Mesothelial cell of epicardium (in vitro differentiated cells): ENCODE measurements around the gene DNM3. TPM values are rescaled to one million over a fixed set of nuclear protein-coding genes. Genes with fewer than 3 reads are reported as not detected.

ENCODE experiments used
- DNase-seq, 2 experiments: peaks; one replicate each; pipeline ENCODE4 v3.0.0; 2021; ENCODE audit warnings: low spot score in 2 of 2; ENCODE audit not compliant: unreplicated experiment in 2 of 2
- H3K27ac Mint-ChIP-seq: 2 replicates; pipeline ENCODE4 v1.8.0; 2021; ENCODE audit warnings: mixed read lengths
- H3K27me3 Mint-ChIP-seq: 2 replicates; pipeline ENCODE4 v1.8.0; 2021; ENCODE audit warnings: low read depth, mixed read lengths
- H3K36me3 Mint-ChIP-seq: 2 replicates; pipeline ENCODE4 v1.8.0; 2021; ENCODE audit warnings: mixed read lengths
- H3K4me1 Mint-ChIP-seq: 2 replicates; pipeline ENCODE4 v1.8.0; 2021; ENCODE audit warnings: mixed read lengths
- H3K4me3 Mint-ChIP-seq: 2 replicates; pipeline ENCODE4 v1.8.0; 2021; ENCODE audit warnings: mild to moderate bottlenecking, moderate library complexity, mixed read lengths
- H3K9me3 Mint-ChIP-seq: 2 replicates; pipeline ENCODE4 v1.8.0; 2021; ENCODE audit warnings: mixed read lengths
- CTCF ChIP-seq: fragments of 200-600 bp; sonication (generic); IDR thresholded peaks from one replicate; pipeline ENCODE4 v1.5.0; 2021; ENCODE audit warnings: antibody characterized with exemption; ENCODE audit not compliant: unreplicated experiment
- total RNA-seq: library from RNA; stranded (reverse); gene quantifications from 3 replicates; pipeline ENCODE4 v1.2.1, GENCODE V29; 2021

Gene DNM3
- total RNA-seq, 1 donor from 2014 or later, result 5.0 TPM

GRCh38 chr1:171935086-171935485, 93.8 kb downstream of the DNM3 start:
- no peaks in the 10 kb centered on the region for H3K36me3 Mint-ChIP-seq
- no peaks in the 10 kb centered on the region for H3K27me3 Mint-ChIP-seq
- no peak overlapping the region for H3K4me3 Mint-ChIP-seq
- H3K27ac Mint-ChIP-seq, result no peak overlapping the region
- H3K4me1 Mint-ChIP-seq, result peaks cover 3% of the 10 kb centered on the region
- no peak for DNase-seq
- no peak for TF ChIP-seq CTCF
- H3K9me3 Mint-ChIP-seq, result no peaks in the 10 kb centered on the region

GRCh38 chr1:171935664-171936063, 94.4 kb downstream of the DNM3 start:
- Mint-ChIP-seq H3K4me1 (peaks cover 5% of the 10 kb centered on the region), H3K4me3 (no peak overlapping the region), H3K27me3 (no peaks in the 10 kb centered on the region), H3K36me3 (no peaks in the 10 kb centered on the region), H3K9me3 (no peaks in the 10 kb centered on the region), H3K27ac (no peak overlapping the region)
- no peak for TF ChIP-seq CTCF
- no peak for DNase-seq

- H3K27me3 Mint-ChIP-seq, result no peaks in the 10 kb centered on the region
- DNase-seq, result no peak
- H3K9me3 Mint-ChIP-seq, result no peaks in the 10 kb centered on the region
- no peaks in the 10 kb centered on the region for H3K36me3 Mint-ChIP-seq
- TF ChIP-seq CTCF, result no peak
- H3K27ac Mint-ChIP-seq, result no peak overlapping the region
- H3K4me1 Mint-ChIP-seq, result peaks cover 5% of the 10 kb centered on the region
- no peak overlapping the region for H3K4me3 Mint-ChIP-seq
These were observed 96.6 kb downstream of the DNM3 start for GRCh38 chr1:171937938-171938337.

- Mint-ChIP-seq H3K27me3 (no peaks in the 10 kb centered on the region), H3K27ac (no peak overlapping the region)
- DNase-seq, result no peak
These were observed 98.4 kb downstream of the DNM3 start for GRCh38 chr1:171939740-171940139.

GRCh38 chr1:171940368-171940767, 99.1 kb downstream of the DNM3 start:
- DNase-seq, result no peak
- H3K9me3 Mint-ChIP-seq, result no peaks in the 10 kb centered on the region
- peaks cover 2% of the 10 kb centered on the region for H3K4me1 Mint-ChIP-seq
- no peak for TF ChIP-seq CTCF
- H3K27me3 Mint-ChIP-seq, result no peaks in the 10 kb centered on the region
- no peaks in the 10 kb centered on the region for H3K36me3 Mint-ChIP-seq
- no peak overlapping the region for H3K27ac Mint-ChIP-seq
- no peak overlapping the region for H3K4me3 Mint-ChIP-seq

More at GRCh38 chr1:171939740-171940139, 98.4 kb downstream of the DNM3 start:
- H3K9me3 Mint-ChIP-seq, result no peaks in the 10 kb centered on the region
- H3K36me3 Mint-ChIP-seq, result no peaks in the 10 kb centered on the region
- TF ChIP-seq CTCF, result no peak
- no peak overlapping the region for H3K4me3 Mint-ChIP-seq
- H3K4me1 Mint-ChIP-seq, result peaks cover 2% of the 10 kb centered on the region

GRCh38 chr1:171941920-171942319, 100.6 kb downstream of the DNM3 start:
- no peak for DNase-seq
- peaks cover 2% of the 10 kb centered on the region for H3K4me1 Mint-ChIP-seq
- no peak overlapping the region for H3K27ac Mint-ChIP-seq
- H3K36me3 Mint-ChIP-seq, result no peaks in the 10 kb centered on the region
- no peak overlapping the region for H3K4me3 Mint-ChIP-seq
- H3K9me3 Mint-ChIP-seq, result no peaks in the 10 kb centered on the region
- TF ChIP-seq CTCF, result no peak
- H3K27me3 Mint-ChIP-seq, result no peaks in the 10 kb centered on the region
